GM23338 (cell line): Measurements from ENCODE around the gene TFPI. TPM values are rescaled to one million over a fixed set of nuclear protein-coding genes. Genes with fewer than 3 reads are reported as not detected.
"Not testable (repeated sequence)": the region's sequence is repeated elsewhere in the genome, so short reads cannot be mapped to it uniquely, and the experiment has no call there.

Experiments
- ATAC-seq: fragments of 200-7000 bp; cut with Tn5 transposase; 3 replicates; pipeline ENCODE4 v1.9.1; 2020
- DNase-seq: peaks from one replicate; pipeline ENCODE4 v3.0.0-alpha.2; 2015; ENCODE audit warnings: low spot score
- H2AFZ ChIP-seq: fragments of 200-600 bp; sonication (generic); 2 replicates; pipeline ENCODE4 v1.8.0; 2016; ENCODE audit warnings: antibody characterized with exemption, mild to moderate bottlenecking, moderate library complexity
- H3F3A ChIP-seq: fragments of 200-600 bp; sonication (generic); replicated peaks from 2 replicates; pipeline ENCODE4 v1.8.0; 2017; ENCODE audit warnings: antibody characterized with exemption, mixed run types, low read depth
- H3K27ac ChIP-seq: fragments of 200-600 bp; sonication (generic); 2 replicates; pipeline ENCODE4 v1.6.1; 2016; ENCODE audit warnings: low read depth
- H3K27me3 ChIP-seq: fragments of 200-600 bp; sonication (generic); 2 replicates; pipeline ENCODE4 v1.8.0; 2016; ENCODE audit warnings: mild to moderate bottlenecking, mixed run types, moderate library complexity; ENCODE audit not compliant: insufficient read depth
- H3K36me3 ChIP-seq: fragments of 200-600 bp; sonication (generic); 2 replicates; pipeline ENCODE4 v1.8.0; 2016; ENCODE audit warnings: mild to moderate bottlenecking; ENCODE audit not compliant: insufficient read depth
- H3K4me1 ChIP-seq: fragments of 200-600 bp; sonication (generic); 2 replicates; pipeline ENCODE4 v1.8.0; 2016; ENCODE audit warnings: mild to moderate bottlenecking, moderate library complexity; ENCODE audit not compliant: insufficient read depth
- H3K4me2 ChIP-seq: fragments of 200-600 bp; sonication (generic); 2 replicates; pipeline ENCODE4 v1.7.1; 2017; ENCODE audit warnings: mixed run types
- H3K4me3 ChIP-seq: fragments of 200-600 bp; sonication (generic); 2 replicates; pipeline ENCODE4 v1.6.1; 2016; ENCODE audit warnings: mixed run types
- H3K79me2 ChIP-seq: fragments of 200-600 bp; sonication (generic); replicated peaks from 2 replicates; pipeline ENCODE4 v1.8.0; 2017; ENCODE audit warnings: mild to moderate bottlenecking; ENCODE audit not compliant: insufficient read depth
- H3K9me2 ChIP-seq: fragments of 200-600 bp; sonication (generic); 2 replicates; pipeline ENCODE4 v1.8.0; 2017; ENCODE audit not compliant: insufficient read depth
- H4K20me1 ChIP-seq: fragments of 200-600 bp; sonication (generic); replicated peaks from 2 replicates; pipeline ENCODE4 v1.8.0; 2017; ENCODE audit warnings: mild to moderate bottlenecking; ENCODE audit not compliant: insufficient read depth
- H3K27ac Mint-ChIP-seq: 2 replicates; pipeline ENCODE4 v1.8.0; 2020; ENCODE audit warnings: inconsistent platforms, mild to moderate bottlenecking, moderate library complexity, mixed read lengths
- H3K27me3 Mint-ChIP-seq: 3 replicates; pipeline ENCODE4 v1.8.0; 2022; ENCODE audit warnings: low read depth, mild to moderate bottlenecking, moderate library complexity, mixed read lengths, inconsistent platforms; ENCODE audit not compliant: insufficient read depth, poor library complexity
- H3K36me3 Mint-ChIP-seq: 3 replicates; pipeline ENCODE4 v1.8.0; 2021; ENCODE audit warnings: low read depth, mild to moderate bottlenecking, inconsistent platforms, moderate library complexity, mixed read lengths
- H3K4me1 Mint-ChIP-seq: 3 replicates; pipeline ENCODE4 v1.8.0; 2020; ENCODE audit warnings: mild to moderate bottlenecking, inconsistent platforms, mixed read lengths
- H3K4me3 Mint-ChIP-seq: 3 replicates; pipeline ENCODE4 v1.8.0; 2021; ENCODE audit warnings: moderate library complexity, mild to moderate bottlenecking, inconsistent platforms, mixed read lengths
- H3K9me3 Mint-ChIP-seq: 3 replicates; pipeline ENCODE4 v1.8.0; 2020; ENCODE audit warnings: moderate library complexity, mild to moderate bottlenecking, inconsistent platforms, mixed read lengths
- EZH2phosphoT487 ChIP-seq: fragments of 200-600 bp; sonication (generic); IDR thresholded peaks from one replicate; pipeline ENCODE4 v1.8.1; 2018; ENCODE audit warnings: antibody characterized with exemption; ENCODE audit not compliant: unreplicated experiment
- NANOG ChIP-seq: IDR thresholded peaks from 2 replicates; pipeline ENCODE4 v1.6.1; 2016; ENCODE audit warnings: antibody characterized with exemption, borderline replicate concordance
- STAT1 ChIP-seq: IDR thresholded peaks from one replicate; pipeline ENCODE4 v1.6.1; 2016; ENCODE audit warnings: antibody characterized with exemption; ENCODE audit not compliant: unreplicated experiment
- polyA plus RNA-seq: library from polyadenylated mRNA; unstranded; fragments of >200 nt; fragmentation: Nextera tagmentation; extraction: Ambion mirVana; gene quantifications from 2 replicates; pipeline ENCODE4 v1.2.1, GENCODE V29; 2016
- total RNA-seq: library from RNA; depleted of rRNA; stranded (reverse); fragments of >200 nt; shearing (Covaris generic); gene quantifications from 2 replicates; pipeline ENCODE4 v1.2.3, GENCODE V29; 2014
- TF ChIP-seq, protein P1 (sequence below): fragments of 250-450 bp; sonication (Bioruptor Pico); IDR thresholded peaks from 2 replicates; pipeline ENCODE4 v1.5.0; 2020; ENCODE audit warnings: mild to moderate bottlenecking, moderate library complexity

TFPI gene
- total and polyA plus RNA-seq, 2 experiments from 2014 or later, result 1.8 to 1.9 TPM

DNA sequence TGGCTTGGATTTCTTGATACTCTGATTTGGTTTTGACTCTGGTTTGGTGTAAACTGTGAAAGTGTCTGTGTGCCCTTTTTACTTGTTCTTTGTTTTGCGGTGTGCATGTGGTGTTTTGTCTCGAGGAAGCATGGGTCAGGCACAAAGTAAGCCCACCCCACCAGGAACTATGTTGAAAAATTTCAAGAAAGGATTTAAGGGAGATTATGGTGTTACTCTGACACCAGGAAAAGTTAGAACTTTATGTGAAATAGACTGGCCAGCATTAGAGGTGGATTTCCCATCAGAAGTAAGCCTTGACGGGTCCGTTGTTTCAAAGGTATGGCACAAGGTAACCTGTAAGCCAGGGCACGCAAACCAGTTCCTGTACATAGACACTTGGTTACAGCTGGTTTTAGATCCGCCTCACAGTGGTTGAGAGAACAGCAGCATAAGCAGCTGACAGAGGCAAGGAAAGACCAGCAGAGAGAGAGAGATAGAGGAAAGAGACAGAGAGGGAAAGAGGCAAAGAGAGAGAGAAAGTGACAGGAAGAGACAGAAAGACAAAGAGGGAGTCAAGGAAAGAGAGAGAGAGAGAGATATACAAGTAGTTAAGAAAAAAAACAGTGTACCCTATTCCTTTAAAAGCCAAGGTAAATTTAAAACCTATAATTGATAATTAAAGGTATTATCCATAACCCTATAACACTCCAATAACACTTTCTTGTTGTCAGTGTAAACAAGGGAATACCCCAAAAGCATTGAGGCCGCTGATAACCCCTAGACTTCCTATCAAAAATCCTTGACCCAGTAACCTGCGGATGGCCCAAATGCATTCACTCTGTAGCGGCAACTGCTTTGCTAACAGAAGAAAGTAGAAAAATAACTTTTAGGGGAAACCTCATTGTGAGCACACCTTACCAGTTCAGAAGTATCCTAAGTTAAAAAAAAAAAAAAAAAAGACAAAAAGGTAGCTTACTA lies 42.6 kb downstream of the TFPI start (continued):
- TF ChIP-seq, protein P1, sequence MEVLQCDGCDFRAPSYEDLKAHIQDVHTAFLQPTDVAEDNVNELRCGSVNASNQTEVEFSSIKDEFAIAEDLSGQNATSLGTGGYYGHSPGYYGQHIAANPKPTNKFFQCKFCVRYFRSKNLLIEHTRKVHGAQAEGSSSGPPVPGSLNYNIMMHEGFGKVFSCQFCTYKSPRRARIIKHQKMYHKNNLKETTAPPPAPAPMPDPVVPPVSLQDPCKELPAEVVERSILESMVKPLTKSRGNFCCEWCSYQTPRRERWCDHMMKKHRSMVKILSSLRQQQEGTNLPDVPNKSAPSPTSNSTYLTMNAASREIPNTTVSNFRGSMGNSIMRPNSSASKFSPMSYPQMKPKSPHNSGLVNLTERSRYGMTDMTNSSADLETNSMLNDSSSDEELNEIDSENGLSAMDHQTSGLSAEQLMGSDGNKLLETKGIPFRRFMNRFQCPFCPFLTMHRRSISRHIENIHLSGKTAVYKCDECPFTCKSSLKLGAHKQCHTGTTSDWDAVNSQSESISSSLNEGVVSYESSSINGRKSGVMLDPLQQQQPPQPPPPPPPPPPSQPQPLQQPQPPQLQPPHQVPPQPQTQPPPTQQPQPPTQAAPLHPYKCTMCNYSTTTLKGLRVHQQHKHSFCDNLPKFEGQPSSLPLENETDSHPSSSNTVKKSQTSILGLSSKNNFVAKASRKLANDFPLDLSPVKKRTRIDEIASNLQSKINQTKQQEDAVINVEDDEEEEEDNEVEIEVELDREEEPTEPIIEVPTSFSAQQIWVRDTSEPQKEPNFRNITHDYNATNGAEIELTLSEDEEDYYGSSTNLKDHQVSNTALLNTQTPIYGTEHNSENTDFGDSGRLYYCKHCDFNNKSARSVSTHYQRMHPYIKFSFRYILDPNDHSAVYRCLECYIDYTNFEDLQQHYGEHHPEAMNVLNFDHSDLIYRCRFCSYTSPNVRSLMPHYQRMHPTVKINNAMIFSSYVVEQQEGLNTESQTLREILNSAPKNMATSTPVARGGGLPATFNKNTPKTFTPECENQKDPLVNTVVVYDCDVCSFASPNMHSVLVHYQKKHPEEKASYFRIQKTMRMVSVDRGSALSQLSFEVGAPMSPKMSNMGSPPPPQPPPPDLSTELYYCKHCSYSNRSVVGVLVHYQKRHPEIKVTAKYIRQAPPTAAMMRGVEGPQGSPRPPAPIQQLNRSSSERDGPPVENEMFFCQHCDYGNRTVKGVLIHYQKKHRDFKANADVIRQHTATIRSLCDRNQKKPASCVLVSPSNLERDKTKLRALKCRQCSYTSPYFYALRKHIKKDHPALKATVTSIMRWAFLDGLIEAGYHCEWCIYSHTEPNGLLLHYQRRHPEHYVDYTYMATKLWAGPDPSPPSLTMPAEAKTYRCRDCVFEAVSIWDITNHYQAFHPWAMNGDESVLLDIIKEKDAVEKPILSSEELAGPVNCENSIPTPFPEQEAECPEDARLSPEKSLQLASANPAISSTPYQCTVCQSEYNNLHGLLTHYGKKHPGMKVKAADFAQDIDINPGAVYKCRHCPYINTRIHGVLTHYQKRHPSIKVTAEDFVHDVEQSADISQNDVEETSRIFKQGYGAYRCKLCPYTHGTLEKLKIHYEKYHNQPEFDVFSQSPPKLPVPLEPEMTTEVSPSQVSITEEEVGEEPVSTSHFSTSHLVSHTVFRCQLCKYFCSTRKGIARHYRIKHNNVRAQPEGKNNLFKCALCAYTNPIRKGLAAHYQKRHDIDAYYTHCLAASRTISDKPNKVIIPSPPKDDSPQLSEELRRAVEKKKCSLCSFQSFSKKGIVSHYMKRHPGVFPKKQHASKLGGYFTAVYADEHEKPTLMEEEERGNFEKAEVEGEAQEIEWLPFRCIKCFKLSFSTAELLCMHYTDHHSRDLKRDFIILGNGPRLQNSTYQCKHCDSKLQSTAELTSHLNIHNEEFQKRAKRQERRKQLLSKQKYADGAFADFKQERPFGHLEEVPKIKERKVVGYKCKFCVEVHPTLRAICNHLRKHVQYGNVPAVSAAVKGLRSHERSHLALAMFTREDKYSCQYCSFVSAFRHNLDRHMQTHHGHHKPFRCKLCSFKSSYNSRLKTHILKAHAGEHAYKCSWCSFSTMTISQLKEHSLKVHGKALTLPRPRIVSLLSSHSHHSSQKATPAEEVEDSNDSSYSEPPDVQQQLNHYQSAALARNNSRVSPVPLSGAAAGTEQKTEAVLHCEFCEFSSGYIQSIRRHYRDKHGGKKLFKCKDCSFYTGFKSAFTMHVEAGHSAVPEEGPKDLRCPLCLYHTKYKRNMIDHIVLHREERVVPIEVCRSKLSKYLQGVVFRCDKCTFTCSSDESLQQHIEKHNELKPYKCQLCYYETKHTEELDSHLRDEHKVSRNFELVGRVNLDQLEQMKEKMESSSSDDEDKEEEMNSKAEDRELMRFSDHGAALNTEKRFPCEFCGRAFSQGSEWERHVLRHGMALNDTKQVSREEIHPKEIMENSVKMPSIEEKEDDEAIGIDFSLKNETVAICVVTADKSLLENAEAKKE (CRISPR knock-in tag), result no peak
- TF ChIP-seq NANOG (no peak), STAT1 (no peak), EZH2phosphoT487 (no peak)

DNA sequence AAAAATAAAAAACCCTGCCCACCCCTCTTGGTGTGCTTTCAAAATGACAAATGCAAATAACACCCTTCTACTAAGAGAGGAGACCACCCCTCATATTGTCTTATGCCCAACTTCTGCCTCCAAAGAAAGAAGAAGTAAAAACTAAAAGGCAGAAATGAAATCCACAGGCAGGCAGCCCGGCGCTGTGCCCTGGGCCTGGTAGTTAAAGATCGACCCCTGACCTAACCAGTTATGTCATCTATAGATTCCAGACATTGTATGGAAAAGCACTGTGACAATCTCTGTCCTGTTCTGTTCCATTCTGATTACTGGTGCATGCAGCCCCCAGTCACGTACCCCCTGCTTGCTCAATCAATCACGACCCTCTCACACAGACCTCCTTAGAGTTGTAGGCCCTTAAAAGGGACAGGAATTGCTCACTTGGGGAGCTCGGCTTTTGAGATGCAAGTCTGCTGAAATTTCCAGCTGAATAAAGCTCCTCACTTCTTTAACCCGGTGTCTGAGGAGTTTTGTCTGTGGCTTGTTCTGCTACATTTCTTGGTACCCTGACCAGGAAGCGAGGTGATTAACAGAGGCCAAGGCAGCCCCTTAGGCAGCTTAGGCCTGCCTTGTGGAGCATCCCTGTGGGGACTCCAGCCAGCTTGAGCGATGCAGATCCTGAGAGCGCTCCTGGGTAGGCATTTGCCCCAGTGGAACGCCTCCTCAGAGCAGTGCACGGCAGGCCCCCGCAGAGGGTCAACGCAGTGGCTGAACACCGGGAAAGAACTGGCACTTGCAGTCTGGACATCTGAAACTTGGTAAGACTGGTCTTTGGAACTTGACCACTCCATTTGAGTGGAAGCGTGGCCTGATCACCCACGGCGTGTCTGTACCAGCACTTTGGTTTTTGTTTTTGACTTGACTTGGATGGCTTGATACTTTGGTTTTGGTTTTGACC lies 43.5 kb downstream of the TFPI start:
- not testable (repeated sequence) for H3K27me3 ChIP-seq, H3K9me3 Mint-ChIP-seq, H3F3A ChIP-seq, H3K36me3 ChIP-seq, H3K79me2 ChIP-seq, H3K4me3 Mint-ChIP-seq, H3K36me3 Mint-ChIP-seq, H3K9me2 ChIP-seq, H3K27me3 Mint-ChIP-seq, H4K20me1 ChIP-seq
- TF ChIP-seq, protein P1 (CRISPR knock-in tag), result peak; percentile 82
- peaks cover 29% of the 10 kb centered on the region for H3K4me1 ChIP-seq
- DNase-seq (peak; percentile 62), ATAC-seq (peak; percentile 96)
- H3K4me2 ChIP-seq, result peak overlapping the region; percentile 72
- peak overlapping the region; percentile 63; the same call in 1 of the 2 replicates for H2AFZ ChIP-seq
- H3K27ac Mint-ChIP-seq, result peak overlapping the region; percentile 43
- H3K27ac ChIP-seq, result peak overlapping the region; percentile 67
- H3K4me1 Mint-ChIP-seq, result peaks cover 35% of the 10 kb centered on the region
- H3K4me3 ChIP-seq, result 0 out of 2 replicates have a peak overlapping the region, but pooled peaks have one; percentile 18
